ENCODE measurements around the gene GOLGA3.
"Not testable (repeated sequence)": the region's sequence is repeated elsewhere in the genome, so short reads cannot be mapped to it uniquely, and the experiment has no call there.

The GOLGA3 gene

GRCh38 chr12:132764231-132764630, 64.4 kb downstream of the GOLGA3 start:
- Histone ChIP-seq H3K4me3 (no peak overlapping the region), H3K36me3 (peaks cover 0 to 17% (median 14%) of the 10 kb centered on the region in 11 experiments; a peak in 18 of 22 replicates), H3K4me2 (peak overlapping the region; percentile 43 to 99 (median 92)), H4K20me1 (peaks cover 16 to 22% (median 20%) of the 10 kb centered on the region in 11 experiments), H3K27me3 (no peaks in the 10 kb centered on the region), H3K9me3 (replicated peaks in 1 of 11) (no peaks in the 10 kb centered on the region), H3K4me1 (peaks cover 77 to 84% (median 81%) of the 10 kb centered on the region in 10 experiments), H3K9ac (peak overlapping the region in 3 of 11 experiments; percentile 27 to 75 (median 72); a peak in 2 of 22 replicates), H3K27ac (peak overlapping the region in 7 of 11 experiments; percentile 8 to 93 (median 81); a peak in 9 of 22 replicates)
- no peak for TF ChIP-seq Cebpa-rat (IDR thresholded peaks at IDR 0.05)

- peaks cover 56 to 69% (median 61%) of the 10 kb centered on the region in 10 experiments for H3K4me1 ChIP-seq
- H3K9ac ChIP-seq: peak overlapping the region; percentile 93 to 99 (median 97)
- H3K36me3 ChIP-seq: peaks cover 19 to 36% (median 34%) of the 10 kb centered on the region in 11 experiments
- peaks cover 38 to 44% (median 42%) of the 10 kb centered on the region in 11 experiments for H4K20me1 ChIP-seq
- H3K9me3 ChIP-seq (replicated peaks in 1 of 11): no peaks in the 10 kb centered on the region
- peak overlapping the region; percentile 88 to 99 (median 96) for H3K4me2 ChIP-seq
- no peaks in the 10 kb centered on the region for H3K27me3 ChIP-seq
- no peak for TF ChIP-seq Cebpa-rat (IDR thresholded peaks at IDR 0.05)
- H3K27ac ChIP-seq: peak overlapping the region; percentile 90 to 97 (median 94)
- H3K4me3 ChIP-seq: peak overlapping the region; percentile 89 to 99 (median 96)
These were observed 66.6 kb downstream of the GOLGA3 start for GRCh38 chr12:132761921-132762583.

- Histone ChIP-seq H4K20me1 (peaks cover 46 to 52% (median 50%) of the 10 kb centered on the region in 11 experiments), H3K27me3 (no peaks in the 10 kb centered on the region), H3K4me2 (peak within 1 kb of the TSS; percentile 88 to 99 (median 96)), H3K4me1 (peaks cover 48 to 62% (median 53%) of the 10 kb centered on the region in 10 experiments), H3K9me3 (replicated peaks in 1 of 11) (no peaks in the 10 kb centered on the region), H3K4me3 (peak within 1 kb of the TSS; percentile 89 to 99 (median 96)), H3K9ac (peak within 1 kb of the TSS; percentile 93 to 99 (median 97)), H3K36me3 (peaks cover 27 to 43% (median 41%) of the 10 kb centered on the region in 11 experiments), H3K27ac (peak within 1 kb of the TSS; percentile 90 to 97 (median 94))
- no peak for TF ChIP-seq Cebpa-rat (IDR thresholded peaks at IDR 0.05)
These were observed 67.4 kb downstream of the GOLGA3 start, which contains the start of gene ANKLE2 for GRCh38 chr12:132761032-132761920. Gene ANKLE2, minus strand, starts transcription at chr12:132761832. Its CDS starts 34 bp downstream, at chr12:132761798.

GRCh38 chr12:132759359-132759758, 69.3 kb downstream of the GOLGA3 start:
- Histone ChIP-seq H3K27me3 (no peaks in the 10 kb centered on the region), H3K27ac (no peak overlapping the region), H3K4me3 (0 out of 20 replicates have a peak overlapping the region, but pooled peaks of 1 of the 10 experiments have one; percentile 95), H3K36me3 (peaks cover 46 to 62% (median 61%) of the 10 kb centered on the region in 11 experiments), H3K9ac (peak overlapping the region in 1 of 11 experiments; percentile 34; a peak in 3 of 22 replicates), H4K20me1 (peaks cover 65 to 71% (median 69%) of the 10 kb centered on the region in 11 experiments), H3K9me3 (replicated peaks in 1 of 11) (no peaks in the 10 kb centered on the region), H3K4me1 (peaks cover 29 to 43% (median 34%) of the 10 kb centered on the region in 10 experiments), H3K4me2 (peak overlapping the region; percentile 88 to 99 (median 95); a peak in 16 of 22 replicates)
- no peak for TF ChIP-seq Cebpa-rat (IDR thresholded peaks at IDR 0.05)

GRCh38 chr12:132758825-132759224, 69.8 kb downstream of the GOLGA3 start:
- not testable (repeated sequence) for H3K27ac ChIP-seq; H3K4me2 ChIP-seq; H3K27me3 ChIP-seq; H3K9ac ChIP-seq; H3K9me3 ChIP-seq (replicated peaks in 1 of 11); H3K4me3 ChIP-seq
- H3K4me1 ChIP-seq: peaks cover 23 to 37% (median 29%) of the 10 kb centered on the region in 10 experiments
- peaks cover 51 to 68% (median 66%) of the 10 kb centered on the region in 11 experiments for H3K36me3 ChIP-seq
- peaks cover 70 to 76% (median 74%) of the 10 kb centered on the region in 11 experiments for H4K20me1 ChIP-seq

- peaks cover 0 to 9% (median 0%) of the 10 kb centered on the region in 10 experiments; a peak in 7 of 20 replicates for H3K4me1 ChIP-seq
- H3K27ac ChIP-seq: no peak overlapping the region
- H4K20me1 ChIP-seq: peaks cover 89 to 100% (median 100%) of the 10 kb centered on the region in 11 experiments; a peak in 21 of 22 replicates
- H3K27me3 ChIP-seq: no peaks in the 10 kb centered on the region
- no peak for TF ChIP-seq Cebpa-rat (IDR thresholded peaks at IDR 0.05)
- H3K9me3 ChIP-seq (replicated peaks in 1 of 11): no peaks in the 10 kb centered on the region
- H3K4me3 ChIP-seq: no peak overlapping the region
- H3K9ac ChIP-seq: 0 out of 22 replicates have a peak overlapping the region, but pooled peaks of 1 of the 11 experiments have one; percentile 9
- no peak overlapping the region for H3K4me2 ChIP-seq
- peaks cover 96 to 100% (median 100%) of the 10 kb centered on the region in 11 experiments for H3K36me3 ChIP-seq
These were observed 74.3 kb downstream of the GOLGA3 start for GRCh38 chr12:132754160-132754932.

GRCh38 chr12:132753670-132754069, 75.0 kb downstream of the GOLGA3 start:
- H3K9ac ChIP-seq; H3K4me2 ChIP-seq; H3K4me3 ChIP-seq; H3K27me3 ChIP-seq; H3K27ac ChIP-seq; H3K4me1 ChIP-seq; H3K9me3 ChIP-seq (replicated peaks in 1 of 11): not testable (repeated sequence)
- peaks cover 82 to 100% (median 99%) of the 10 kb centered on the region in 11 experiments; a peak in 21 of 22 replicates for H4K20me1 ChIP-seq
- H3K36me3 ChIP-seq: peaks cover 99 to 100% (median 100%) of the 10 kb centered on the region in 11 experiments

- Histone ChIP-seq H3K36me3 (peaks cover 100% of the 10 kb centered on the region in 11 experiments), H3K27ac (no peak overlapping the region), H3K4me3 (no peak overlapping the region), H3K4me1 (no peaks in the 10 kb centered on the region), H3K9me3 (replicated peaks in 1 of 11) (no peaks in the 10 kb centered on the region), H3K9ac (no peak overlapping the region), H4K20me1 (peaks cover 73 to 100% (median 99%) of the 10 kb centered on the region in 11 experiments), H3K4me2 (no peak overlapping the region), H3K27me3 (no peaks in the 10 kb centered on the region)
- TF ChIP-seq Cebpa-rat (IDR thresholded peaks at IDR 0.05): no peak
These were observed 80.3 kb downstream of the GOLGA3 start for GRCh38 chr12:132748319-132748718.

All from BLaER1 treated with 17β-estradiol and CSF1 and Interleukin-3, amounts not matched to agents 10 nM and 100 nM (cell line).